ENCODE results near the gene DISP2. TPM values are rescaled to one million over a fixed set of nuclear protein-coding genes. Genes with fewer than 3 reads are reported as not detected.

Gene DISP2
- total and polyA plus RNA-seq, 4 donors, result 0.08 to 0.60 (median 0.31) TPM

DNA sequence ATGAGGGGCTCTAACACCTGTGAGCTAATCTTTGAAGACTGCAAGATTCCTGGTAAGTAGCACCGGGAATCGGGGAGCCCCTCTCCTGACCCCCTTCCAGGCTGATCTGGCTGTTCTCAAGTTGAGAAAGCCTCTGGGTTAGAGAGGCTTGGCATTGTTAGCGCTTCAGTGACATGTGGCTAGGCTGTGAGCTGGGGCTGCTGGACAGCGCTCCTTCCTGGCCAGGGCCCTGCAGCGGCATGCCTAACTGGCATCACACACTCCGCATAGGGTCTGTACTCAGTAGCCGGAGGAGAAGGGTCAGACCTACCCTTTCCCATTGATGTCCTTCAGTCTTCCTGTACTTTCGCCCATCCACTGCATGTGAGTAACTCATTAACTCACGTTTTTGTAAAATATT is 55.0 kb downstream of the DISP2 start:
- WGBS, 2 donors, result 90 to 91% methylated on average over 9 of the region's 9 CpGs
- Histone ChIP-seq H3K9me3 (ENCODE audit: control insufficient read depth, low read length) (no peaks in the 10 kb centered on the region), H3K4me1 (ENCODE audit: control insufficient read depth in 1 of 2, insufficient read depth in 2 of 2, low read length in 2 of 2) (no peaks in the 10 kb centered on the region), H3K27ac (ENCODE audit: low read depth in 1 of 2, low read length in 2 of 2) (no peak overlapping the region), H3K4me3 (ENCODE audit: low read length in 2 of 2) (no peak overlapping the region), H3K27me3 (ENCODE audit: control insufficient read depth in 1 of 2, insufficient read depth in 2 of 2, low read length in 1 of 2) (no peaks in the 10 kb centered on the region), H3K36me3 (ENCODE audit: control insufficient read depth in 1 of 2, insufficient read depth in 2 of 2, low read length in 1 of 2) (peaks cover 10 to 20% of the 10 kb centered on the region in 2 donors)
- intact Hi-C loops (cut with DNase I), result no loop called here
- ATAC-seq (ENCODE audit: low FRiP score) (no peak), DNase-seq (no peak)

DNA sequence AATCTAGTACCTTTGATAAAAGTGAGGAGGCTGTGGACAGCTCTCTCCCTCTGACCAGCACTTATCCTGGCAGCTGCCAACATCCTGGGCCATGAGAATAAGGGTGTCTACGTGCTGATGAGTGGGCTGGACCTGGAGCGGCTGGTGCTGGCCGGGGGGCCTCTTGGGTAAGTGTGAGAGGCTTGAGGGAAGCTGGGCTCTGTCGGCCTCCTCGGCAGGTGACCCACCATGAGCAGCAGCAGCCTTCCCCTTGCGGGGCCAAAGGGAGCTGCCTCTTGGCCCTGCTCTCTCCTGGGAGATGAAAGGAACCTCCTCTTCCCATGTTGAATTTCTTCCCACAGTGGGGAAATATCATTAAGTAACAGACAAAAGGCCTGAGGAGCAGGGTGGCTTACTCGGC is 56.8 kb downstream of the DISP2 start:
- WGBS, 2 donors, result 82 to 94% methylated on average over 7 of the region's 7 CpGs
- no peaks in the 10 kb centered on the region for H3K4me1 ChIP-seq (ENCODE audit: control insufficient read depth in 1 of 2, insufficient read depth in 2 of 2, low read length in 2 of 2)
- H3K4me3 ChIP-seq (ENCODE audit: low read length in 2 of 2), result no peak overlapping the region
- H3K27ac ChIP-seq (ENCODE audit: low read depth in 1 of 2, low read length in 2 of 2), result no peak overlapping the region
- ATAC-seq (ENCODE audit: low FRiP score) (no peak), DNase-seq (no peak)
- intact Hi-C loops (cut with DNase I), result no loop called here
- no peaks in the 10 kb centered on the region for H3K27me3 ChIP-seq (ENCODE audit: control insufficient read depth in 1 of 2, insufficient read depth in 2 of 2, low read length in 1 of 2)
- H3K36me3 ChIP-seq (ENCODE audit: control insufficient read depth in 1 of 2, insufficient read depth in 2 of 2, low read length in 1 of 2), result peaks cover 10 to 20% of the 10 kb centered on the region in 2 donors
- H3K9me3 ChIP-seq (ENCODE audit: control insufficient read depth, low read length), result no peaks in the 10 kb centered on the region

DNA sequence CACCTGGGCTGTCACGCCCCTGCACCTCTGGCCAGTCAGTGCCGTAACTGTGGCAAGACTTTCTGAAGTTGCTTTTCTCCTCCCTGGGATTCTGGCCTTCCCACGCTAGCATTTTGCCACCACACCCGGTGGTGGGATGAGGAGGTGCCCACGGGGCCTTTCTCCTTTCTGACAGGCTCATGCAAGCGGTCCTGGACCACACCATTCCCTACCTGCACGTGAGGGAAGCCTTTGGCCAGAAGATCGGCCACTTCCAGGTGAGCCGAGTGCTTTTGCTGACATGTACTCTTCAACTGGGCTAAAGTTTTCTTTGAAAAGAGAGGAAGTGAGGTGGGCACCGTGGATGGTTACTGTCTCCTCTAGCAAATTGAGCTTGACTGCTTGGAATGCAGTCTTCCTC is 57.2 kb downstream of the DISP2 start:
- ATAC-seq (ENCODE audit: low FRiP score), result no peak
- intact Hi-C loops (cut with DNase I), result no loop called here
- H3K27me3 ChIP-seq (ENCODE audit: control insufficient read depth in 1 of 2, insufficient read depth in 2 of 2, low read length in 1 of 2), result no peaks in the 10 kb centered on the region
- no peaks in the 10 kb centered on the region for H3K9me3 ChIP-seq (ENCODE audit: control insufficient read depth, low read length)
- WGBS, 2 donors, result 87 to 89% methylated on average over 10 of the region's 10 CpGs
- no peaks in the 10 kb centered on the region for H3K4me1 ChIP-seq (ENCODE audit: control insufficient read depth in 1 of 2, insufficient read depth in 2 of 2, low read length in 2 of 2)
- peaks cover 10 to 20% of the 10 kb centered on the region in 2 donors for H3K36me3 ChIP-seq (ENCODE audit: control insufficient read depth in 1 of 2, insufficient read depth in 2 of 2, low read length in 1 of 2)
- no peak overlapping the region for H3K27ac ChIP-seq (ENCODE audit: low read depth in 1 of 2, low read length in 2 of 2)
- no peak overlapping the region for H3K4me3 ChIP-seq (ENCODE audit: low read length in 2 of 2)
- DNase-seq, result no peak

DNA sequence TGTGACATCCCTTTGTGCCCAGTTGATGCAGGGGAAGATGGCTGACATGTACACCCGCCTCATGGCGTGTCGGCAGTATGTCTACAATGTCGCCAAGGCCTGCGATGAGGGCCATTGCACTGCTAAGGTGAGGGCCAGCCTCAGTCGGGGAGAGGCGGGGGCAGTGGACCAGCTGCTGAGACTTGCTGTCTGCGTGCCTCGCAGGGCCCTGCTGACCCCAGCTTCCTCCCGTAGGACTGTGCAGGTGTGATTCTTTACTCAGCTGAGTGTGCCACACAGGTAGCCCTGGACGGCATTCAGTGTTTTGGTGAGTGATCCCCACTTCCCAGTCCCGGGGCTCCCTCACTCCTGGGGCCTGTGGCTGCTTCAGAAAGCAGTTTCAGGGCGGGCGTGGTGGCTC is 58.0 kb downstream of the DISP2 start:
- no peak for ATAC-seq (ENCODE audit: low FRiP score)
- DNase-seq, result no peak
- intact Hi-C loops (cut with DNase I), result no loop called here
- Histone ChIP-seq H3K4me1 (ENCODE audit: control insufficient read depth in 1 of 2, insufficient read depth in 2 of 2, low read length in 2 of 2) (no peaks in the 10 kb centered on the region), H3K9me3 (ENCODE audit: control insufficient read depth, low read length) (no peaks in the 10 kb centered on the region), H3K4me3 (ENCODE audit: low read length in 2 of 2) (no peak overlapping the region), H3K27ac (ENCODE audit: low read depth in 1 of 2, low read length in 2 of 2) (no peak overlapping the region), H3K36me3 (ENCODE audit: control insufficient read depth in 1 of 2, insufficient read depth in 2 of 2, low read length in 1 of 2) (peaks cover 10 to 18% of the 10 kb centered on the region in 2 donors), H3K27me3 (ENCODE audit: control insufficient read depth in 1 of 2, insufficient read depth in 2 of 2, low read length in 1 of 2) (no peaks in the 10 kb centered on the region)
- WGBS, 2 donors, result 92 to 93% methylated on average over 14 of the region's 14 CpGs

DNA sequence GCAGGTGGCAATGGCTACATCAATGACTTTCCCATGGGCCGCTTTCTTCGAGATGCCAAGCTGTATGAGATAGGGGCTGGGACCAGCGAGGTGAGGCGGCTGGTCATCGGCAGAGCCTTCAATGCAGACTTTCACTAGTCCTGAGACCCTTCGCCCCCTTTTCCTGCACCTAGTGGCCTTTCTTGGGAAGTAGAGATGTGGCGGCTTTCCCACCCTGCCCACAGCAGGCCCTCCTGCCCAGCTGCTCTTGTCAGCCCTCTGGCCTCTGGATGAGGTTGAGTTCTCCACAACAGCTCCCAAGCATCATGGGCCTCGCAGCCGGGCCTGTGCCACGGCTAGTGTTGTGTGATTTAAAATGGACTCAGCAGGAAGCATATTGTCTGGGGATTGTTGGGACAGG is 60.1 kb downstream of the DISP2 start:
- intact Hi-C loops (cut with DNase I), result no loop called here
- 91 to 92% methylated on average over 10 of the region's 10 CpGs for WGBS, 2 donors
- H3K27me3 ChIP-seq (ENCODE audit: control insufficient read depth in 1 of 2, insufficient read depth in 2 of 2, low read length in 1 of 2), result no peaks in the 10 kb centered on the region
- DNase-seq (peak in 1 of 2 donors; percentile 53), ATAC-seq (ENCODE audit: low FRiP score) (no peak)
- H3K27ac ChIP-seq (ENCODE audit: low read depth in 1 of 2, low read length in 2 of 2), result no peak overlapping the region
- H3K4me1 ChIP-seq (ENCODE audit: control insufficient read depth in 1 of 2, insufficient read depth in 2 of 2, low read length in 2 of 2), result no peaks in the 10 kb centered on the region
- H3K4me3 ChIP-seq (ENCODE audit: low read length in 2 of 2), result no peak overlapping the region
- peaks cover 10 to 11% of the 10 kb centered on the region in 2 donors for H3K36me3 ChIP-seq (ENCODE audit: control insufficient read depth in 1 of 2, insufficient read depth in 2 of 2, low read length in 1 of 2)
- H3K9me3 ChIP-seq (ENCODE audit: control insufficient read depth, low read length), result no peaks in the 10 kb centered on the region

DNA sequence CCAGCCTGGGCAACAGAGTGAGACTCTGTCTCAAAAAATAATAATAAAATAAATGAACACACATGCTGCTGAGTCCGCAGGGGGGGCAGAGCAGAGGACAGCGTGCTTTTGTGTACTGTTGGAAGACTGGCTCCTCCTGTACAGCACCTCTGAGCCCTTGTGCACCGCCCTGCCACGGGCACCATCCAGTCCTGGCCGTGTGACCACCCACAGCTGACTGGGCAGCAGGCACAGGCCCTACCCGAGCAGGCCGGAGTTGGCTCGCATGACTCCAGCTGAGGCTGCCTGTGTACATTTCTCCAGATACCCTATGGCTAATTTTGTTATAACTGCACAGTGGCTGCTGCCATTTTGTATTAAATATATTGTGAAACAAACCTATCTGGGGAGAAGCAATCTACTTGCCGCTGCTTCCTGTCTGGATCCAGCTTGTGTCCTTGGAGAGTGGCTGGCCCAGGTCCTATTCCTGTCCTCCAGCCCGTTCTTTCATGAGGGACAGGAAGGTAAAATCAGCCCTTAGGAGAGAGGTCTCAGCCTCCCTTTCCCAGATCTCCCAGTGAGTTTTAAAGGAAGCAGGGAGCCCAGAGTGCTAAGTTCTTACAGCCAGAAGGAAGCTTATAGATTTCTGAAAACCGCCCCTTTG is 62.2 kb downstream of the DISP2 start:
- ATAC-seq (ENCODE audit: low FRiP score) (no peak), DNase-seq (no peak)
- 81 to 83% methylated on average over 11 of the region's 11 CpGs for WGBS, 2 donors
- Histone ChIP-seq H3K4me1 (ENCODE audit: control insufficient read depth in 1 of 2, insufficient read depth in 2 of 2, low read length in 2 of 2) (no peaks in the 10 kb centered on the region), H3K9me3 (ENCODE audit: control insufficient read depth, low read length) (no peaks in the 10 kb centered on the region), H3K4me3 (ENCODE audit: low read length in 2 of 2) (no peak overlapping the region), H3K36me3 (ENCODE audit: control insufficient read depth in 1 of 2, insufficient read depth in 2 of 2, low read length in 1 of 2) (peaks cover 7 to 8% of the 10 kb centered on the region in 2 donors), H3K27me3 (ENCODE audit: control insufficient read depth in 1 of 2, insufficient read depth in 2 of 2, low read length in 1 of 2) (no peaks in the 10 kb centered on the region), H3K27ac (ENCODE audit: low read depth in 1 of 2, low read length in 2 of 2) (no peak overlapping the region)
- intact Hi-C loops (cut with DNase I), result loop anchor here (5.0 to 10.0 kb wide), 5 partner anchors 53 to 375 kb away; partner anchors contain the start of genes CCDC9B (in 1 of the 2) and INAFM2 (in 1 of the 2)

DNA sequence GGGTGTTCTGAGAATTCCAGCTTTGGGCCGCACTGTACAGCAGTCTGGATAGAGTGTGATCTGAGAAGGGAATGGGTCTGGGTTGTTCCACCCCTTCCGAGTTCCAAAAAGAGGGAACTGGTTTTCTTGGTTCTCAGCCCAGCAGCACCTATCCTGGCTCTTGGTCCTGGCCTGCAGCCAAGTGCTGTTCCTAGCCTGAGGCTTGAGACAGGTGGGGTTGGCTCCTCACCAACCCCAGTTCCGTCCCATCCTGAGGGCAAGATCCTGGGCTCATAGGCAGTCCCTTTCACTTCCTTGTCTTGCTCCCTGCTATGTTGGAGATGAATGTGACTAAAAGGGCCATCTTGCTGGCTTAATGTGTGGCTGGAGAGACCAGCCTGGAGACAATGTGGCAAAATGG is 62.8 kb downstream of the DISP2 start:
- no peaks in the 10 kb centered on the region for H3K27me3 ChIP-seq (ENCODE audit: control insufficient read depth in 1 of 2, insufficient read depth in 2 of 2, low read length in 1 of 2)
- H3K4me3 ChIP-seq (ENCODE audit: low read length in 2 of 2), result no peak overlapping the region
- no peaks in the 10 kb centered on the region for H3K9me3 ChIP-seq (ENCODE audit: control insufficient read depth, low read length)
- ATAC-seq (ENCODE audit: low FRiP score) (no peak), DNase-seq (no peak)
- WGBS, 2 donors, result 66 to 83% methylated on average over 3 of the region's 3 CpGs
- H3K27ac ChIP-seq (ENCODE audit: low read depth in 1 of 2, low read length in 2 of 2), result no peak overlapping the region
- H3K4me1 ChIP-seq (ENCODE audit: control insufficient read depth in 1 of 2, insufficient read depth in 2 of 2, low read length in 2 of 2), result no peaks in the 10 kb centered on the region
- H3K36me3 ChIP-seq (ENCODE audit: control insufficient read depth in 1 of 2, insufficient read depth in 2 of 2, low read length in 1 of 2), result peaks cover 2% of the 10 kb centered on the region in 2 donors
- intact Hi-C loops (cut with DNase I), result loop anchor here (1.0 to 10.0 kb wide), 6 partner anchors 53 to 376 kb away; partner anchors contain the start of genes CCDC9B (in 1 of the 2) and INAFM2 (in 1 of the 2)

DNA sequence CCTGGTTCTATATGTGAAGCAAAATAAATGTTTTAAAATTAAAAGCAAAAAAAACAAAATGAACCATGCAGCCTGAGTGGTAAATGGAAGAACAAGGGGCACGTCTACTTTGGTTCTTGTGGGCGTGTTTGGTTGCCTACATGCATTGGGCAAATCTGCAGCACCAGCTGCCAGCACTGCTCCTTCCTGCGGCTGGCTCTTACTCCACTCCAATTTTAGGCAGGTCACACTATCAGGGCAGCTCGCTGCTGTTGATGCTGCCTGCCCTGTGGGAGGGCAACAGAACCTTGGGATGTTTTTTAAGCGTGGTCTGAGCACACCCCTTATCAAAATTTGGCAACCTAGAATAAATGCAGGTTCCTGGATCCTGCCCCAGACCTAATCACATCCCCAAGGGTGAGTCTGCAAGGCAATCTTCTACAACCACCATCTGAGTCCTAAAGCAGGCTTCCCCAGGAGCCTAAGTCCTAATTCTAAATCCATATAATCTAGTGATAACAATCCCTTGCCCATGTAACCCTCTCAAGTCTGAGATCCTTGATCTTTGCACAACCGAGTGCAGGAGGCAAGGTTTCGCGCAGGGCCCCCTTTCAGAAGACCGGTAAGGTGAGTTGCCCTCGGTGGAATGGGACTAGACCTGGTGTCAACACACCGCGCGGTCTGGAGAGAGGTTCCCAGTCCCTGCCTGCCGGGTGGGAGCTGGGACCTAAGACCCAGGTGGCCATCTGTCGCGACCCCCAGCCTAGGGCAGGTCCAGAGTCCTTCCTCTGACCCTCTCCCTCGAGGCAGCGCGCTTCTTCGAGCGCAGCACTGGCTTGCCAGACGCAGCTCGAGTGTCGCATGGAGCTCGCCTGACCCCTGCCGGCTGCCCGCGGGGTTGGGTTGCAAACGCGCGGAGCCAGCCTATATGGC is 63.5 kb downstream of the DISP2 start:
- intact Hi-C loops (cut with DNase I), result loop anchor here (1.0 to 10.0 kb wide), 6 partner anchors 54 to 377 kb away; partner anchors contain the start of genes CCDC9B (in 1 of the 2) and INAFM2 (in 1 of the 2)
- no peaks in the 10 kb centered on the region for H3K27me3 ChIP-seq (ENCODE audit: control insufficient read depth in 1 of 2, insufficient read depth in 2 of 2, low read length in 1 of 2)
- 5 to 7% methylated on average over 31 of the region's 31 CpGs for WGBS, 2 donors
- no peaks in the 10 kb centered on the region for H3K36me3 ChIP-seq (ENCODE audit: control insufficient read depth in 1 of 2, insufficient read depth in 2 of 2, low read length in 1 of 2)
- H3K4me3 ChIP-seq (ENCODE audit: low read length in 2 of 2), result no peak overlapping the region
- peak; percentile 95 for ATAC-seq (ENCODE audit: low FRiP score)
- no peaks in the 10 kb centered on the region for H3K4me1 ChIP-seq (ENCODE audit: control insufficient read depth in 1 of 2, insufficient read depth in 2 of 2, low read length in 2 of 2)
- DNase-seq, result peak; percentile 87 to 94
- no peaks in the 10 kb centered on the region for H3K9me3 ChIP-seq (ENCODE audit: control insufficient read depth, low read length)
- H3K27ac ChIP-seq (ENCODE audit: low read depth in 1 of 2, low read length in 2 of 2), result no peak overlapping the region
